ENCODE data around the gene GASK1B.

GRCh38 chr4:158182736-158183135 is 9.9 kb upstream of the GASK1B start:
- no peak for TF ChIP-seq CTCF (conservative IDR thresholded peaks at IDR 0.05 in 1 of 2, IDR thresholded peaks at IDR 0.05 in 1 of 2; ENCODE audit: extremely low read depth in 1 of 2, insufficient read depth in 1 of 2, low read depth in 1 of 2, low read length in 2 of 2)
- no peak for TF ChIP-seq EZH2 (IDR thresholded peaks at IDR 0.05; ENCODE audit: borderline replicate concordance, low read length)

Data from mammary epithelial cell (primary cell).